ENCODE data around the gene ELP5.

Gene ELP5

GRCh38 chr17:7208027-7208571 lies 43.9 kb upstream of the ELP5 start:
- H3K79me2 ChIP-seq (ENCODE audit: insufficient read depth, low read length): peaks cover 8% of the 10 kb centered on the region
- no peaks in the 10 kb centered on the region for H3K27me3 ChIP-seq (ENCODE audit: insufficient read depth, low read length, poor library complexity)
- ATAC-seq (ENCODE audit: insufficient read depth, low read depth): no peak
- H3K27ac ChIP-seq (ENCODE audit: low read length): no peak overlapping the region
- H3K4me3 ChIP-seq (ENCODE audit: low read depth in 1 of 2, low read length in 2 of 2): no peak overlapping the region
- TF ChIP-seq EZH2 (IDR thresholded peaks at IDR 0.05; ENCODE audit: borderline replicate concordance, low read depth, low read length, severe bottlenecking): no peak
- TF ChIP-seq CTCF (IDR thresholded peaks at IDR 0.05; ENCODE audit: borderline replicate concordance, extremely low read depth, low read length, poor library complexity, severe bottlenecking): no peak
- peaks cover 8% of the 10 kb centered on the region for H3K36me3 ChIP-seq (ENCODE audit: insufficient read depth, low read length)
- no peaks in the 10 kb centered on the region for H4K20me1 ChIP-seq (ENCODE audit: insufficient read depth, low read length)
- peaks cover 19% of the 10 kb centered on the region for H3K4me1 ChIP-seq (ENCODE audit: insufficient read depth, low read length)
- DNase-seq: no peak
- no peak overlapping the region for H2AFZ ChIP-seq (ENCODE audit: low read depth, low read length)
- no peak overlapping the region for H3K4me2 ChIP-seq (ENCODE audit: insufficient read depth, low read length)
- no peak overlapping the region for H3K9ac ChIP-seq (ENCODE audit: low read depth, low read length)
- no peaks in the 10 kb centered on the region for H3K9me3 ChIP-seq (ENCODE audit: insufficient read depth, low read length, severe bottlenecking)

- Histone ChIP-seq H3K36me3 (ENCODE audit: insufficient read depth, low read length) (no peaks in the 10 kb centered on the region; the same call in 1 of the 2 replicates), H2AFZ (ENCODE audit: low read depth, low read length) (no peak overlapping the region), H3K79me2 (ENCODE audit: insufficient read depth, low read length) (peaks cover 8% of the 10 kb centered on the region), H3K9ac (ENCODE audit: low read depth, low read length) (no peak overlapping the region), H3K9me3 (ENCODE audit: insufficient read depth, low read length, severe bottlenecking) (no peaks in the 10 kb centered on the region), H3K4me3 (ENCODE audit: low read depth in 1 of 2, low read length in 2 of 2) (no peak overlapping the region), H3K4me2 (ENCODE audit: insufficient read depth, low read length) (no peak overlapping the region), H3K27ac (ENCODE audit: low read length) (no peak overlapping the region), H3K4me1 (ENCODE audit: insufficient read depth, low read length) (peaks cover 26% of the 10 kb centered on the region), H4K20me1 (ENCODE audit: insufficient read depth, low read length) (no peaks in the 10 kb centered on the region), H3K27me3 (ENCODE audit: insufficient read depth, low read length, poor library complexity) (no peaks in the 10 kb centered on the region)
- ATAC-seq (ENCODE audit: insufficient read depth, low read depth) (no peak), DNase-seq (no peak)
- no peak for TF ChIP-seq EZH2 (IDR thresholded peaks at IDR 0.05; ENCODE audit: borderline replicate concordance, low read depth, low read length, severe bottlenecking)
These were observed 43.1 kb upstream of the ELP5 start for GRCh38 chr17:7208754-7209460.

- no peaks in the 10 kb centered on the region for H3K27me3 ChIP-seq (ENCODE audit: insufficient read depth, low read length, poor library complexity)
- no peak overlapping the region for H3K4me3 ChIP-seq (ENCODE audit: low read depth in 1 of 2, low read length in 2 of 2)
- H3K79me2 ChIP-seq (ENCODE audit: insufficient read depth, low read length): peaks cover 17% of the 10 kb centered on the region
- no peaks in the 10 kb centered on the region for H3K36me3 ChIP-seq (ENCODE audit: insufficient read depth, low read length)
- no peaks in the 10 kb centered on the region for H4K20me1 ChIP-seq (ENCODE audit: insufficient read depth, low read length)
- no peak overlapping the region for H3K9ac ChIP-seq (ENCODE audit: low read depth, low read length)
- H2AFZ ChIP-seq (ENCODE audit: low read depth, low read length): no peak overlapping the region
- TF ChIP-seq EZH2 (IDR thresholded peaks at IDR 0.05; ENCODE audit: borderline replicate concordance, low read depth, low read length, severe bottlenecking) (no peak), CTCF (IDR thresholded peaks at IDR 0.05; ENCODE audit: borderline replicate concordance, extremely low read depth, low read length, poor library complexity, severe bottlenecking) (no peak)
- DNase-seq (no peak), ATAC-seq (ENCODE audit: insufficient read depth, low read depth) (no peak)
- peaks cover 36% of the 10 kb centered on the region for H3K4me1 ChIP-seq (ENCODE audit: insufficient read depth, low read length)
- no peak overlapping the region for H3K4me2 ChIP-seq (ENCODE audit: insufficient read depth, low read length)
- H3K9me3 ChIP-seq (ENCODE audit: insufficient read depth, low read length, severe bottlenecking): no peaks in the 10 kb centered on the region
- no peak overlapping the region for H3K27ac ChIP-seq (ENCODE audit: low read length)
These were observed 40.3 kb upstream of the ELP5 start for GRCh38 chr17:7211491-7212273.

- no peaks in the 10 kb centered on the region for H3K36me3 ChIP-seq (ENCODE audit: insufficient read depth, low read length)
- peak overlapping the region; percentile 72 for H3K27ac ChIP-seq (ENCODE audit: low read length)
- DNase-seq (peak; percentile 86), ATAC-seq (ENCODE audit: insufficient read depth, low read depth) (peak; percentile 6)
- peak overlapping the region; percentile 71 for H3K4me2 ChIP-seq (ENCODE audit: insufficient read depth, low read length)
- H3K9ac ChIP-seq (ENCODE audit: low read depth, low read length): peak overlapping the region; percentile 45
- H3K27me3 ChIP-seq (ENCODE audit: insufficient read depth, low read length, poor library complexity): no peaks in the 10 kb centered on the region
- H4K20me1 ChIP-seq (ENCODE audit: insufficient read depth, low read length): no peaks in the 10 kb centered on the region
- no peak for TF ChIP-seq EZH2 (IDR thresholded peaks at IDR 0.05; ENCODE audit: borderline replicate concordance, low read depth, low read length, severe bottlenecking)
- TF ChIP-seq CTCF (IDR thresholded peaks at IDR 0.05; ENCODE audit: borderline replicate concordance, extremely low read depth, low read length, poor library complexity, severe bottlenecking): peak; percentile 90
- H3K9me3 ChIP-seq (ENCODE audit: insufficient read depth, low read length, severe bottlenecking): no peaks in the 10 kb centered on the region
- H2AFZ ChIP-seq (ENCODE audit: low read depth, low read length): peak overlapping the region; percentile 57
- peak overlapping the region in 1 of 2 experiments; percentile 56; a peak in 3 of 4 replicates for H3K4me3 ChIP-seq (ENCODE audit: low read depth in 1 of 2, low read length in 2 of 2)
- peaks cover 54% of the 10 kb centered on the region for H3K4me1 ChIP-seq (ENCODE audit: insufficient read depth, low read length)
- H3K79me2 ChIP-seq (ENCODE audit: insufficient read depth, low read length): peaks cover 21% of the 10 kb centered on the region
These were observed 38.1 kb upstream of the ELP5 start for GRCh38 chr17:7213895-7214299.

All from DND-41 (cell line).